GM21381 (cell line): ENCODE data around the gene KRTAP5-5.
"Not testable (repeated sequence)": the region's sequence is repeated elsewhere in the genome, so short reads cannot be mapped to it uniquely, and the experiment has no call there.

ENCODE experiments used
- ATAC-seq: cut with Tn5 transposase; IDR thresholded peaks from one replicate; pipeline ENCODE4 v1.9.1; 2021; ENCODE audit warnings: mild to moderate bottlenecking, moderate library complexity; ENCODE audit not compliant: unreplicated experiment

Gene KRTAP5-5

DNA sequence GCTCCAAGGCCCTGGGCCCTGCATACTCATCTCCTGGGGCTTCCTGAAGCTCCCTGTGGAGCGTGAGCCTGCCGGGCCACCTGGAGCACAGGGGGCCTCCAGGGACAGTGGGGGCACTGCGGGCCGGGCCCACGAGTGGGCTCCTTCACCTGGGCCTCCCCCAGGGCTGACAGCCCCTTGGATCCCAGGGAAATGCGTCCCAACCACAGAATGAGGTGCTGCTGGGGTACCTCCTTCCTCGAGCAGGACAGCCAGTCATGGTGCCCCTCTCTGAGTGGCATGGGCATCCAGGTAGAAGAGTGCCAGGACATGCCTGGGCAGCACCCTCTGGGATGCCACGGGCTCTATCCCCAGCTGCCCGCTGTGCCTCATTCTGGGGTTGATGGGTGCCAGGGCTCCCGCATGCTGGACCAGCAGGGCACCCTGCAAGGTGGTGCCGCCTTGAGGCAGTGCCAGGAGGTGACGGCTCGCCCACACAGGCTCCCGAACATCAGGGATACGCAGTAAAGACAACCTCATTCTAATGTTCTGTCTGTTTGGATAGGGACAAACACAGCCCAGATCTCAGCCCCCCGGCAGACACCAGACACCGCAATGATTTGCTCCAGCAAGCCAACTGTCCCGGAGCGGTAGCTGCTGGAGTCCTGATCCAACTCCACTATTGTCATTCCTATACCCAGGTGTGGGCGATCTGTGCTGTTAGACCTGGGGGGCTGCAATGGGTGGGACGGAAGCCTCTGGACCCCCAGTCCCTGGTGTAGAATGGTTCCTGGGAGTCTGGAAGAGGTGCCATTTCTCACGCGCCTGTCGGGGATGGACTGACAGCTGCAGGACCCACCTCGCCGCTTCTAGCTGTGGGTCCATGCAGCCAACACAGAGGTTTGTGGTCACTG lies 25.8 kb downstream of the KRTAP5-5 start:
- ATAC-seq = no peak

DNA sequence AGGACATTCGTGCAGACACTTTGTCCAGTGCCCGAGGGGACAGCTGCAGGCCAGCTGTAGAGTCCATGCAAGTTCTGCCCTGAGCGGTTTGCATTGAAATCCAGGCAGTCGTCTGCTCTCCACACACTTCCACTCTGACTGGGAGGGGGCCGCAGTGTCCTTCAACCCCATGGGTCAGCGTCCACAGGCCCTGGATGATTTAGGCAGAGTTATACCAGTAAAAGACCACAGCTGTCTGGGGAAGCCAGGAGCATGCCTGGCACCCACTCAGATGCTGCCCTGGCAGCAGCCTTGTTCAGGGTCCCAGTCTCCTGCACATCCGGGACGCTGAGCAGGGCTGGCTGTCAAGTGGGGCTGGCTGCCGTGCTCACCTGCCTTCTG lies 26.5 kb downstream of the KRTAP5-5 start:
- ATAC-seq = no peak

DNA sequence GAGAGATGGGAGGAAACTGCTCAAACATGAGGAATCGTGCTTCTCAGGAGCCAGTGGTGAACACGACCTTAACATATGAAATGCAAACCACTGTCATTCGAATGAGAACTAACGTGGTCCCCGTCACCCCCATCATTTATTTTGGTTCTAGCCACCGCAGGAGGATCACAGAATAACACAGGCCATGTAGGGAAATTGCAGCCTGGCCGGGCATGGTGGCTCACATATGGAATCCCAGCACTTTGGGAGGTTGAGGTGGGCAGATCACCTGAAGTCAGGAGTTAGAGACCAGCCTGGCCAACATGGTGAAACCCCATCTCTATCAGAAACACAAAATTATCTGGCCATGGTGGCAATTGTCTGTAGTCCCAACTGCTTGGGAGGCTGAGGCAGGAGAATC lies 27.1 kb downstream of the KRTAP5-5 start:
- no peak for ATAC-seq

DNA sequence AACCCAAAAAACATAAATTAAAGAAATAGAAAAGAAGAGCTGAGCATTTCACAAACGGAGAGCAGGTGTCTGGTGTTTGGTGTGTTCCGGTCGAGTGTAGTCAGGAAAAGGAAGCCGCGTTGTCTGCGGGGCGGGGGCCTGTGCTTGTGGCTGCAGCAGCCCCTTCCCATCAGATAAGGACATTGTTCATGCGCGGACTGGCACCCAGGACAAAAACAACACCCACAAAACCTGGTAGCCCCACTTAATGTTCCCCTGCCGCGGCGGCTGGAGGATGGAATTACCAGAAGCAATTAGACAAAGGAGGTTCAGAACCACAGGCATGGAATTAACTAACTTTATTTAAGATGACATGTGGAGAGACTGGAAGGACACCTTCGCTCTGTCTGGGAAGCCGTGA lies 29.9 kb downstream of the KRTAP5-5 start:
- ATAC-seq = no peak

DNA sequence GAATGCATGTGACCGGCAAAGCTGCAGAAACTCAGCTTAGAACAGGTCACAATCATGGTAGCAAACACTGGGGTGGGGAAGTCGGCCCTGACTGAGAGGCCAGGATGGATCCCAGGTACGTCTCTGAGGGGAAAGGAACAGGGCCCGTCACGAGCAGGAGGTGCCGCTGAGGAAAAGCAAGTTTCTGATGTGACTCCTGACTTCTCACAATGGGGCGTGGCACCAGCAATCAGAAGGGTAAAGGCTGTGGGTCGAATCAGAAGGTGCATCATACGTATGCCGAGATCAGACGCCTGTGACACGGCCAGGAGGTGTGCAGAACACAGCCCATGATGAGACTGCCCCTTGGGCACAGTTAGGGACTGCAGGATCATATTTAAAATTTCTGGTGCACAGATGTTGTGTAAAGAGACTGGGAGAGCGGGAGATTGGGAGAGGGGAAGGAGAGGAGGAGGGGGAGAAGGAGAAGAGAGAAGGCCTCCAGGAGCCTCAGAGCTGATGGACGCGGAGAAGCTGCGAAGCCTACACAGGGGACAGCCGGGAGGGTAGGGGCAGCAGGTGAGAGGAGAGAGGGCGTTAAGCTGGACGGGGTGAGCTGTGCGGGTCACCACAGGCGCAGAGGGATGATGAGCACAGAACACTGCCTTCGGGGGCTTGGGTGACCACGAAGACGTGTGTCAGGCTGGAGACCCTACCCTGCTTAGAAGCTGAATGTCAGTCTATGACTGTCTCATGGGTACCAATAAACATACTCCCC lies 30.7 kb downstream of the KRTAP5-5 start:
- no peak for ATAC-seq

DNA sequence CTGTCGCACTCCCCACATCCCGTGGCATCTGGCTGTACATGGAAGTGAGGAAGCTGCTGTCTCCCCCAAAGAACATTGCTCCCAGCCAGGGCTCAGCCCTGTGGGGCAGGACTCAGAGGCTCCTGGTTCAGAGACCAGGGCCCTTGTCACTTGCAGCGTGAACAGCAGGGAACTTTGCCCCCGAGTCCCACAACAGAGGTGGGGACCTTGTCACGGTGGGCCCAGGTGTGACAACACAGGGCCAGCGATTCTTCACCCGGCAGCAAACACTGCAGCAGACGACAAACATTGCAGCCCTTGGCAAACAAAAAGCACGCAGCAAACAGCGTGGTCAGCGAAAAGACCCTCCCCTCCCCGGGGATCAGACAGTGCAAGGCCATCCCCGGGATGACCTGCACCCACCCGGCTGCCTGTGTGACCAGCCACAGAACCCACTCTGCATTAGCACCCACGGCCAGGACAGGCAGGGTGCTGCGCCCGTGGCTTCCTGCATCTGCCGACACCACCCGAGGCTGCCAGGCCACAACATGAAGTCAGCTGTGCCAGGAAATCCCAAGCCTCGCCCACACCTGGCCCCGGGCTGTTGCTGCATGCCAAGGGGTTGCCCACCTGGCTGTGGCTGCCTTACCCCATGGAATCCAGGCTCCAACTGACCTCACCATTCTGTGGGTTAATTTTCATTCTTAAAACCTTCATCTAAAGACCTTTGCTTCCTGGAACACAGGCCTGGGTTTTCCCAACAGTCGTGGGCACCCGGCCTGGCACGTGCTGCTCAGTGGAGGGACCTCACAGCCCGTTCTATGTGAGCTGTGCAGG lies 32.1 kb downstream of the KRTAP5-5 start:
- not testable (repeated sequence) for ATAC-seq

DNA sequence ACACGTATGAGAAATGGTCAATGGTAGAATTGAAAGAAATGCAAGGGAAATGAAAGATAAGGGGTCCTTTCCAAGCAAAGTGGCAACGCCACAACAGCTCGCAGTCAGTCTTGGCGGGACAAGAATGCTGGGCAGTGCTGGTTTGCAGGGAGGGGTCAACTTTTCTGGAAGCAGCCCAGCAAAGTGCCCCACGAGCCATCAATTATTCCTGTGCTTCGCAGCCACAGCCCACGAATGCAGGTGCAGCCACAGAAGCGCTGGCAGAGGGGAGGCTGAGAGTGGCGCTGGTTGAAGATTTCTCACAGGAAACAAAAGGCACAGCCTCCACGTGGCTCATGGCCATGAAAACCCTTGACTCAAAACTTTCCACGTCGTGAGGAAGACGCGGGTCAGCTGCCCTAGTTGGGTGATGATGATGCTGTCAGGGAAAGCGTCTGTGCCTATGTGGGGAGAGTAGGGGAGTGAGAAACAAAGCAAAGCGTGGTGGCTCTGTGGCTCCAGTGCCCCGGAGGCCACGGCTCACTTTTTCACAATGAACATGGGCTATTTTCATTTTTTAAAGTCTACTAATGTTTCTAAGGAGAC lies 33.2 kb downstream of the KRTAP5-5 start:
- ATAC-seq = not testable (repeated sequence)

DNA sequence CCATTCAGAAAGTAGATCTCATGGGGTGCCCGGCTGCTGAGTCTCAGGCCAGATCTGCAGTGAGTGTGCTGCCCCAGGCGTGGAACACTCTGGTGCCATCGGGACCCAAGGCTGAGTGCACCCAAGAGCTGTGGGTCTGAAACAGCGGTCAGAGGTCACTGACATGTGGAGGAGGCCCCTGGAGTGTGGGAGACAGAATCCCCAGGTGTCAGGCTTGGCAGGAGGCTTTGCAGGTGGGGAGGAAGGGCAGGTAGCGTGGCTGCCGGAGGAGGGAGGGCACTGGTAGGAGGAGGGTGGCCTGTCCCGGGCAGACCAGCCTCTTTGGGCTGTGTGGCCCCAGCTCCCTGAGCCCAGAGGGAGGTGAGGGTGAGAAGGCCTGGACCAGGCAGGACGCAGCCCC lies 35.7 kb downstream of the KRTAP5-5 start:
- ATAC-seq = no peak

DNA sequence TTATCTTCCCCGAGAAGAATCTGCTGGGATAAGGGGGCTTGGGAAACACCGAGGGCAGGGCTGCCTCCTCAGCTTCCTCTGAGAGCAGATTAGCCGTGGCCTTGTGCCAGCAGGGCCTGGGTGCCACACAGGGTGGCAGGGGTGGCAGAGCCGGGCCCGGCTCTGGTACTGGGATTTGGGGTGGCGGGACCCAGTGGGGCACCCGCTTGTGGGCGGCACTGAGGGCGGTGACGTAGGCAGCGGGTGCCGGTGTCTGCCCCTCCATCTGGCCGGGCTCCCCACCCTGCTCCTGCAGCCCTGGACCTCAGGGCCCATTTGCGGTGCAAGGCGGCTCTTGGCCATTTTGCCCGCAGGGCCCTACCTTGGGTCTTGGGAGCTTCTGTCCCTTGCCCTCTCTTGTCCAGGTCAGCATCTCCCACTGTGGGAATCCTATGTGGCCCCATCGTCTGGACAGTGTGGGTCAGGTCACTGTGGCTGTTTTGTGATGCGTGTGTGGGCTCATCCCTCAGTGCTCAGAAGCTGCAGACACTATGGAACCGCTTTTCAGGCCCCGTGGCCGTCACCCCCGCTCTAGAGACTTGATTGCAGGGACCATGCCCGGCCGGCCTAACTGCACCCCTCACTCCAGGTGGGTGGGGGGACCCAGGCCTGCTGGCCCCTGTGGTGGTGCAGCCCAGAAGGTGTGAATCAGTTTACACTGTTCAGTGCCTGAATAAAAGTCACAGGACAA lies 37.7 kb downstream of the KRTAP5-5 start:
- no peak for ATAC-seq

DNA sequence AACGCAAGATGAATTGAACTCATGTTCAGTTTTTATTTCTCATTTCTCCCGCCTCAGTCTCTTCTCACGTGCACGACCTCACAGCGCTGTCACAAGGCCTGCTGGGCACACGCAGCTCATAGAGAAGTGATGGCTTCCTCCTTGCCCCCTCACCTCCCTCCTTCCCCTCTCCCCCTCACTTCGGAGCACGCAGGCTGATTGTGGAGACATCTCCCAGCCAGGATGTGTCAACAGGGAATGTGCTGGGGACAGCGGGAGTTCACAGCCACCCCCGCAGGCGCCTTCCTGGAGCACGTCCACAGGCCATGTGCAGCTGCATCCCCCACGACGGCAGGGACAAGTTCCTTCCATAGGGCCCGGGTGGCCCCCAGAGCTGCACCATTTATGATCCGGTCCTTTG lies 38.3 kb downstream of the KRTAP5-5 start:
- ATAC-seq = no peak

DNA sequence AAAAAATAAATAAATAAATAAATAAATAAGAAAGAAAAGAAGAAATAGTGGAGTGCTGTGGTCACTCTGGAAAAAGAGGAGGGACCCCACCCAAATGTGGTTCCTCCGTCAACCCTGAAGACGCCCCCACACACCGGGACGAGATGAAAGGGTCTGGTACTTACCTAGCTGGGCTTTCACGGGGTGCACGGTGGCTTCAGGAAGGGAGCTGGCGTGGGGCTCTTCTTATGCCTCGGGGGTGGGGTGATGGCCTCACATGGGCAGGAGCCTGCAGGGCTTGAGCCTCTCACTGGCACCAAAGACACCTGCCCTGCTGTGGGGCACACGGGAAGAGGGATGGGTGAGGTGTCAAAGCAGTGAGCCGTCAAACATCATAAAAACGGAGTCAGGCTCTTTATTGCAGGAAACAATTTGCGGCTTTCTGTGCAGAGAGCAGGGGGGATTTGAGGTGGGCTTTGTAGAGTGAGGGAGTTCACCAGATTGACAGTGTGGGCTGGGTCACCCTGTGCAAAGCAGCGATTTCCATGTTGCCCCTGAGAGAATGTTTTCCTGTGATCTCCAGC lies 39.4 kb downstream of the KRTAP5-5 start:
- no peak for ATAC-seq

DNA sequence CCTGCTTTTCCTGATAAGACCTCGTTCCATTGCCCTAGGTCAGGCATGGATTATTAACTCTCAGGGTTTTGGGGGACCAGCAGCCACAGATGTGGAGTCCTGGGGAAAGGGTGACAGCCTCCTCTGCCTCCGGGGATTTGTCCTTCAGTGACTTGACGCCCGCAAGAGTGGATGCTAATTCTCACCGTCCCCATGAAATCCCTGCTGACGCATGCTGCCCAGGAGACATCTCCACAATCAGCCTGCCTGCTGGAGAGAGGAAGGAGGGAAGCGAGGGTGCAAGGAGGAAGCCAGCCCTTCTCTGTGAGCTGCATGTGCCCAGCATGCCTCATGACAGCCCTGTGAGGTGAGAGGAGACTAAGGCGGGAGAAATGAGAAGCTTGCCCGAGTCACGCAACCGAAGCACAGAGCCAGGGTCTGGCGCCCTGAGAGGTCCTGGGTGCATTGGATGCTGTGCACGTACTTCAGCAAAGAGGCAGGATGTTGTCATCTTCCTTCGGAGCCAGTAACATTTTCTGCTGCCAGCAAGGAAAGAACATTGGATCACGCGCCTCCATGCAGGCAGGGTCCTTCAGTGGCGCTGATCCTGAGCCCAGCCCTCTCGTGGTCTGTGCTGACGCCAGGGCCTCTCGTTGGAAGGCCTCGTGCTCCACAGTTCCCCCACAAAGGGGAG lies 40.1 kb downstream of the KRTAP5-5 start:
- ATAC-seq = no peak

DNA sequence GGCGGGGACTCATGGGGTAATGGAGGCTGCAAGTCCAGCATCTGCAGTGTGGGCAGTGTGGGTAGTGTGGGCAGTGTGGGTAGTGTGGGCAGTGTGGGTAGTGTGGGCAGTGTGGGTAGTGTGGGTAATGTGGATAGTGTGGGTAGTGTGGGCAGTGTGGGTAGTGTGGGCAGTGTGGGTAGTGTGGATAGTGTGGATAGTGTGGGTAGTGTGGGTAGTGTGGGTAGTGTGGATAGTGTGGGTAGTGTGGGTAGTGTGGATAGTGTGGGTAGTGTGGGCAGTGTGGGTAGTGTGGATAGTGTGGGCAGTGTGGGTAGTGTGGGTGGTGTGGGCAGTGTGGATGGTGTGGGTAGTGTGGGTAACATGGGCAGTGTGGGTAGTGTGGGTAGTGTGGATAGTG lies 40.9 kb downstream of the KRTAP5-5 start:
- ATAC-seq = not testable (repeated sequence)

DNA sequence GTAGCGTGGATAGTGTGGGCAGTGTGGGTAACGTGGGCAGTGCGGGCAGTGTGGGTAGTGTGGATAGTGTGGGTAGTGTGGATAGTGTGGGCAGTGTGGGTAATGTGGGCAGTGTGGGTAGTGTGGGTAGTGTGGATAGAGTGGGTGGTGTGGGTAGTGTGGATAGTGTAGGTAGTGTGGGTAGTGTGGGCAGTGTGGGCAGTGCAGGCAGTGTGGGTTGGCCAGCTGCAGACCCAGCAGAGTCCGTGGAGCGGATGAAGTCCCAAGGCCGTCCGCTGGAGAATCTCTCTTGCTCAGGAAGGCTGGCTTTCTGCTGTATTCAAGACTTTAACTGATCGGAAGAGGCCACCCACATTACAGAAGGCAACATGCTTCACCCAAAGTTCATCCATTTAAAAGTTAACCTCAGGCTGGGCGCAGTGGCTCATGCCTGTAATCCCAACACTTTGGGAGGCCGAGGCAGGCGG lies 41.4 kb downstream of the KRTAP5-5 start:
- ATAC-seq = no peak

DNA sequence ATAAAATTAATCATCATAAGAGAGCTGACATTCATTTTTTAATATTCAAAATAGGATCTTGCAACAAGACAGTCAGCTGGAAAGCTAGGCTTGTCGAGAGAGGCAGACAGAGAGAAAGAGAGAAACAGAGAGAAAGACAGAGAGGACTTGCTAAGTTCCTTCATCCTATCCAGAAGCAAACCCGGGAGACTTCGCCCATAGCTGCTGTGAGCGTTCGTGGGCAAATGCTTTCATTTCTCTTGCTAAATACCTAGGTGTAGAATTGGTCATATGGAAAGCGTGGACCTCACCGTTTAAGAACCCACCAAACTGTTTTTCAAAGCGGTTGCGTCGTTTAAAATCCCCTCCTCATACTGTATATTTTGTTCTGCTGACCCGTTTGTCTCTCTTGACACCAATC lies 42.1 kb downstream of the KRTAP5-5 start:
- ATAC-seq = no peak

DNA sequence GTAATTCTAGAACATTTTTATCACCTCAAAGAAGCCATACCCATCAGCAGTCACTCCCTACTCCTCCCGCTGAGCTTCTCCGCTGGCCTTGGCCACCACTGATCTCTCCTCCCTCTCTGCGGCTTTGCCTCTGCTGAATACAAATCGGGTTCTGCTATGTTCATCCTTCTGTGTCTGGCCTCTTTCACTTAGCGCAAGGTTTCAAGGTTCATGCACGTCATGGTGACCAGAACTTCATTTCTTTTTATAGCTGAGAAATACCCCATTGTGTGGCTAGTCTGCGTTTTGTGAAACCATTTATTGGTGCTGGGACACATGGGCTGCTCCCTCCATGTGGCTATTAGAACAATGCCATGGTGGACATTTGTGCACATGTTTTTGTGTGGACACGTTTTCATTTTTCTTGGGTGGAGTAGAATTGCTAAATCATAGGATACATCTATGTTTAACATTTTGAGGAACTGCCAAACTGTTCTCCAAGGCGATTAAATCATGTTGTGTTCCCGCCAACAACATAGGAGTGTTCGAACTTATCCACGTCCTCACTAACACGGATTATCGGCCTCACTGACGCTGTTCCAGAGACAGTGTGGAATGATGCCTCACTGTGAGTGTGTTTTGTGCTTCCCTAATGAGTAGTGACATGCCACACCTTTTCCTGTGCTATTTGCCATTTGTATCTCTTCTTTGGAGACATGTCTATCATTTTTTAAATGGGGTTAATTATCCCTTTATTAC lies 43.2 kb downstream of the KRTAP5-5 start:
- ATAC-seq = no peak

DNA sequence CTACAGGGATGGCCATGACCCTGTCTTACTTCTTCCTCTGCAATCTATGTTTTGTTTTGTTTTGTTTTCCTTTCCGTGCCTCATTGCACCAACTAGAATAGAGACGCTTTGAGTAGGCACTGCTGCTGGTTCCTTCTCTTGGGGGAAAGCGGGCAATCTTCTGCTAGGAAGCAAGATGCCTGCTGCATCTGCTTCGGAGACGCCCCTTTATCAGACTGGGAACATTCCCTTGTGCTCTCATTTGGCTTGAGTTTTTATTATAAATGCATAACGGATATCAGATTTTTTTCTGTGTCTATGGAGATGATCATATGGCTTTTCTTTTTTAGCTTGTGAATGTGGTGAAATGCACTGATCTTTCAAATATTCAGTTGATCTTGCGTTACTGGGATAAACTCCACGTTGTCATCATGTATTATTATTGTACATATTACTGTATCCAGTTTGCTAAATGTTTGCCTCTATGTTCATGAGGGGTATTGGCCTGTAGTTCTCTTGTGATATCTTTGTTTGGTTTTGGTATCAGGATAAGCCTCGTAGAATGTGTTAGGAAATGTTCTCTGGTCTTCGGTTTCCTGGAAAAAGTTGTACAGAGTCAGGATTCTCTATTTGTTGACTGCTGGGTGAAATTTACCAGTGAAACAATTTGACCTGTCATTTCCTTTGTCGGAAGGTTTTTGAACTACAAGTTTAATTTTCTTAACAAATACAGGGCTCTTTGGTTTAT lies 44.0 kb downstream of the KRTAP5-5 start:
- ATAC-seq = no peak
